Inferior parietal cortex (tissue), 1 donor: ENCODE measurements around the gene RNF182.
"Not testable (repeated sequence)": the region's sequence is repeated elsewhere in the genome, so short reads cannot be mapped to it uniquely, and the experiment has no call there.

Experiments
- DNase-seq: peaks from one replicate; pipeline ENCODE4 v3.0.0-alpha.2; 2016; ENCODE audit errors: extremely low spot score

Gene RNF182

DNA sequence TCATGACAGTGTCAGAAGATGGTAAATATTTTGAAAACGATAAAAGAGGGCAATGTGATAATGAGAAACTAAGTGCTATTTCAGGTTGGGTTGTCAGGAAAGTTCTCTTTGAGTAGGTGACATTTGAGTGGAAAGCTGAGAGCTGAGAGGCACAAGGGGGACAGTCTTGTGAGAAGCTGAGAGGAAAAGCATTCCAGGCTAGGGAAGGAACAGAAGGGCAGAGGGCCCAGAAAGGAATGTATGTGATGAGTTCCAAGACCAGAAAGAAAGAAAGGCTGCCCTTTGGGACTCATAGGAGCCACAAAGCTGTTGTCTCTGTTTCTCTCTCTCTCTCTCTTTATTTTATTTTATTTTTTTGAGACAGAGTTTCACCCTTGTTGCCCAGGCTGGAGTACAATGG, 7.6 kb upstream of the RNF182 start:
- DNase-seq: no peak

DNA sequence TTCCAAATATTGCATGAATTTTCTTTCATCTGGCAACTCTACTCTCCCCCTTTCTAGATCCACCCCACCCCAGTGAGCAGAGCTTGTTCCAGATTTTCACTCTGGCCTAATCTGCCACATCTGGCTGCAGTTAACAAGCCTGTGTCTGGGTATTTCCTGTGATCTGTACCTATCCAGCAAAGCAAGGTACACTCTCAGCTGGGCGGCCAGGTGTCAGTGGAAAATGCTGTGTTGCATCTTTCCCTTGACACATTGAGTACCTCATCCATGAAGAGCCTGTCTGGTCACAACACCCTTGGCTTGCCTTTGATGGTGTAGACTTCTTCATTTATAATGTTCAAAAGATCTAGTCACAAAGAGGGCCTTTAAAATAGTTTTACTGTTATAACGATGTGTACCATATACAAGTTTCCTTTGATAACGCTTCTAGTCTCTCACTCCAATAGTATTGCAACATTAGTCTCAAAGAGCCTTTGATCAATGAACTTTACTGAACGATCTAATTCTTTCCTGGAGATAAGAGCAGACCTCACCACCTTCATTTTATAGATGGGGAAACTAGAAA, 6.0 kb upstream of the RNF182 start:
- no peak for DNase-seq

DNA sequence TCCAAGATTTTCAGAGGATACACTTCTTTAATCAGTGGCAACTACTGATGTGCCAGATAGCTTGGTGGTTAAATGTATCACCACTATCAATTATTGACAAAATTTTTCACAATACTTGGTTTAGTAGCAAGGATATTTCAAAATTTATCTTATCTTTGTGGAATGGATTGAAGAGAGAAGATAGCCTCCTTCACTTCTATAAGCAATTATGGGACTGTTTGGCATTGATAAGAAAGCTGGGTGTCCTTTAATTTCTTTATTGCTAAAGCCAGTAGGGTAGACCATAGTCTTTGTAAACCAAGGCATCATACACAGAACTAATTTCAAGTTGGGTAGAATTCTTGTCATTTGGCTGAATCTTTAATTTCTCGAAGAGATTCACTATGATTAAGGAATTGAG, 4.9 kb upstream of the RNF182 start:
- DNase-seq: no peak

DNA sequence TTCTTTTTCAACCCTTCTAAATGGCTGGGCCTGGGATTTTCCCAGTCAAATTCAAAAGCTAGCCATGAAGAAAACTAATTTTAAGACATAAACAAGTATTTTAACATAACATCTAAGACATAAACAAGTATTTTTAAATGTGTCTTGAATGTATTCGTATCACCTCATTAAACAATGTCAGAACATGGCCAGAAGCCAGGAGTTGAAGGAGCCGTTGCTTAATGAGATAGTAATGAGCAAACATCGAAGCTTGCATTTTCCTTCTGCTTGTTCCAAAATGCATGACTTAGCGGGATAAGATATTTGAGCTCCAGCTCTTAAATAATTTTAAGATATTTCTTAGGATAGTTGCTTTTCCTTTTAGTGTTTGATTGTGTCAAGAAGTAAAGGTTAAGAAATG, 4.2 kb upstream of the RNF182 start:
- DNase-seq: no peak

DNA sequence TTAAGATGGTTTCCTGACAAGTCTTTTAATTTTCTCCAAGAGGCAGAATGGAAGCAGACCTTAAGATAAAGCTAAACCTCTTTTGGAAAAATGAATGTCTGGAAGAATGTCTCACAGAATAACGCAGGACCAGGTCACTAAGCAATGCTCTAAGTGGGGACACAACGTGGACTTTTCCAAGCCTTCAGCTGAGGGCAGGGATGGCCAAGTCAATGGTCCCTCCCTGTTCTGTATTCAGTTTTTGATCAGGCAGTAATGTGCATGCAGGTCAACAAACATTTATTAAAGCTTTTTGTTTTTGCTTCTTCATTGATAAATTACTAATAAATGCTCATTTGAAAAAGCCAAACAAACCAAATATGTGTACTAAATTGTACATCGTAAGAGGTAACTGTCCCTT, 2.0 kb upstream of the RNF182 start:
- DNase-seq: no peak

DNA sequence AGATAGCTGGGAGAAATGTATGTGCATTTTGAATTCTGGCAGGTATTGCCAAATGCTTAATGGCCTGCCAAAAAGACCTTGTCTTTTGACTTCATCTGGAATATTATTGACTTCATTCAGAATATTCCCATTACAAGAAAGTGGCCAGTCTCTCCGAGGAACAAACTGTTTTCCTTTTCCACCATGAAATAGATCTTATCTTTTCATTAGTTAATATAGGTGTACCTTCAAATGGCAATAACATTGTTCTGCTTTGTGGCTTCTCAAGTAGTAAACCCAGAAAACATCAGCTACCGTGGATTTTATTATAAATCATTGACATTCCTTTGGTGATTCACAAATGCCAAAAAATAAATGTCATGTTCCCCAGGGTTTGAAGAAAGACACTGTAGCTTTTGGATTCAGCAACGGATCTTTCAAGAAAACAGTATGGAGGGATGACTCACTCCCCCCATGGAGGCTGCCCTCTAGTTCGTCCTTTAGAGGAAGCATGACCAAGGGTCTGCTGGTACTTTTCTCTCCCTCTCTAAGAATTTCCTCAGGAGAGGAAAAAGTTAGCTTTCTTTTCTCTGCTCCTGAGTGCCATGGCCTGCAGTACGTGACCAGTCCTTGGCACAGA, 1.1 kb upstream of the RNF182 start:
- DNase-seq: no peak

DNA sequence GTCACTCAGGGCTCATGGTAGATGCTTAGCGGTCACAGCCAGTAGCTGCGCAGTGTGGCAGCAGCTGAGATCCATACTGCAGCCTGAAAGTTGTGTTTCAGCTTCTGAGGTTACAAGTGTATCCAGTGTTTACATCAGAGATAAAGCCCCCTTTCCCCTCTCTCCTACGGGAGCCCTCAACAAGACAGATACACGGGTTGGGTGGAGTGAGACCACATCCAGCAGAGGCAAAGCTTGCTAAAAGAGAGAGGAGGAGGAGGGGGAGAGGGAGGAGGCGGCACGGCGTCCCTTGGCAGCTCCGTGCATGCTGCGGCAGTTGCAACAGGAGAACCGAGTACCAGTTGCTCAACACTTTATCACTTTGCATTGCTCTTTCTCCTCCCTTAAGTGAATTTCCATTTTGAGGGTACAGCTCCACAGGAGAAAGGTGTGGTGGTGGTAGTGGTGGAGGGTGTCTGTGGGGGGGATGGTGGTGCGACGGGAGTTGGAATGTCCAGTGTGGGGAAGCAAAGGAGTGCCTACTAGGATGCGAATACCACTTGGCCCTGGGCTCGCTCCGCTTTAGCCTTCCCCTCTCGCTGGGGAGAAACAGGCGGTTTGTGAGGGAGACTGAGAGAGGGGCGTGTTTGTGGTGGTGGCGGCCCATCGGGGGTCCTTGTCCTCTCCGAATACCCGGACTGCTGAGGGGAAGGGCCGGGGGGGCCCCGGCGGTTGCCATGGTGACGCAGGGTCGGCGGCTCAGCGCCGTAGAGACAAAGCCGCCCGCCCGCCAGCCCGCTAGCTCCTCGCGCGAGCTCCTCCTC, 405 bp upstream of the RNF182 start:
- no peak for DNase-seq

DNA sequence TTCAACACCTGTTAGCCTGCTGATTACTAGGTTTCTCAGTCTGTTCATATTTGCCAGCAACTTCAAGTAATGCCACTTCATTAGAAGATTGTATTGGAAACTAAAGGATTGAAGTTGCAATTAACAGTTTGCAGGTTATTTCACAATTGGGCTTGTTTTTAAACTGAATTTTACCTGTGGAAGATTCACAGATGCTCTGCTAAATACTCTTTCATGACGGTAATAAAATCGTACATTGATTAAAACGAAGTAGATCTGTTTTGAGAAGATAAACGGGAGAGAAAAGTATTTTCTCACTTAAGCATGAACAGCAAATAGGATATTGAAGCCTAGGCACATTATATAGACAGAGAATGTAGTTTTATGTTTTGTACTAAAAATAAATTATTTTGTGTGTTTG, 1.6 kb downstream of the RNF182 start:
- DNase-seq: no peak

DNA sequence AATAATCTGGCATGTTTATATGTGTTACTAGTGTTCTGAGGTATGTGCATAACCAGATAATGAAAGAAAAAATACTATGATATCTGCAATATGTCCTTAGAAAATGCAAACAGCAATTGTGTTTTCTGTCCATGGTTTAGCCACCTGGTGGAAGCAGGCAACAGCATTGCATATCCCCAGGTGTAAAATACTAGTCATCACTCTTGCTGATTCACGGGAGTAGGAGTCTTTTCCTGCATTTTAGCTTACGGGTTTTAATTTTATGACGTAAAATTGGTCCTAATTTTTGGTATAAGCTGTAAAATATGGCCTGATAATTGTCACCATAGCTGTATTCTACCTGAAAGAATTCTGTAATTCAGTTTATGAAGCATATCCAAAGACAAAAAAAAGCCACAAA, 2.5 kb downstream of the RNF182 start:
- DNase-seq: no peak

DNA sequence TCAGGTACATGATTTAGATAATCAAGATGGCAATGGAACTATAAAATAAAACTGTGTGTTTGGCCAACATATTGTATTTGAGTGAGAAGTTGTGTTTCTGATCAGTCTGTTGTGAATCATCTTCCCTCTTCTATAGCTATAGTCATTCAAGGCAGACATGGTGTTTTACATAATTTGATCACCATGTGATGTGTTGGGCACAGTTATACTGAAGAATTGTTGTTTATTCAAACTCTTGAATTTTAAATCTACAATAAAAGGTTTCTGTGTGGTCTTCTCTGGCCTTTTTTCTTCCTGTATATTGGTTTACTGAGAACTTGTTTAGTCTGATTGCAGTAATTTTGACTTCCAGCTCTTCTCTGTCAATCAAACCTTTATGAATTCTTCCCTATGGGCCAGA, 4.4 kb downstream of the RNF182 start:
- no peak for DNase-seq

DNA sequence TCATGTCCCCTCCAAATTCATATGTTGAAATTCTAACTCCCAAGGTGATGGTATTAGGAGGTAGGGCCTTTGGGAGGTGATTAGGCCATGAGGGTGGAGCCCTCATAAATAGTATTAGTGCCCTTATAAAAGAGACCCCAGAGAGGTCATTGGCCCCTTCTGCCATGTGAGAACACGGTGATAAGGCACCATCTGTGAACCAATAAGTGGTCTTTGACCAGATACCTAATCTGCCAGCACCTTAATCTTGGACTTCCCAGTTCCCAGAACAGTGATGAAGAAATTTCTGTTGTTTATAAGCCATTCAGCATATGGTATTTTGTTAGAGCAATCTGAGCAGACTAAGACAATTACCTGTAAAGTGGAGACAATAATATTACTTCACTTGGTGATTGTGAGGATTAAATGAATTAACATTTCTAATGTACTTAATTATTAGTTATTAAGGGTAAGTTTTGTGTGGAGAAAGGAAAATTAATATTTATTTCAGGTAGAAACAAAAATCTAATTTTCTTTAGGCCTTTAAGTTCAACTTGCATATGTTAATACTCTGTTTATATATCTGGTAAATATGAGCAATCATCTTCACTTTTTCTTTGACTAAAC, 7.1 kb downstream of the RNF182 start:
- DNase-seq: no peak

DNA sequence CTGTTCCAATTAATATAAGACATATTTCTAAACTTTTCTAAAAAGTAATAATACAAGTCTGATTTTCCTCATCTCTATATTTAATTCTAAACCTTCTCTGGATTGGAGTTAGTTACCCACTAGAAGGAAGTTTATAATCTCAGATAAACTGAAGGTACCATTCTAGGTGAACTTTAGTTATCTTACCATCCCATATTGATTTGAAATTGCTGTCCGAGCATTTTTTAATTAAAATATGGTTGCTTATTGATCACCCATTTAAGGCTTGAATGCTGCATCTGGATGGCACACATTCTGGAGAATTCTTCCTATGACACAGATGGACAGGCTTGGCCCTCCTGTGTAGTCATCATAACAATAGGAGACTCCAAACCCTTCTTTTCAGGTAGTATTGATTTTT, 8.0 kb downstream of the RNF182 start:
- no peak for DNase-seq

DNA sequence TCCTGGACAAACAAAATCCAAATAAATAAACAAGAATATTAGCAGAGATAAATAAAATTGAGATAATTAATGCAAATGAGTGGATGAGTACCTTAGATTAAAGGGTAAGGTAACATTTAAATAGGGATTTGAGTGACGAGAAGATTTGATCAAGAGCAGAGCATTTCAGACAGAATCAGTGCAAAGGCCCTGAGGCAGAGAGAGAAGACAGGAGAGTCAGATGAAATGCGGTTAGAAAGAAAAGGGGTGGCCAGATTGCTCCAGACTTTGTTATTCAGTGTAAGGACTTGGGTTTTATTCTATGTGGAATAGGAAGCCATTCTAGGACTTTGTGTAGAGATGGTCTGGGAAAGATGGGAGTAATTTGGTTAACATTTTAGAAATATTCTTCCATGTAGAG, 10.0 kb downstream of the RNF182 start:
- DNase-seq: no peak

DNA sequence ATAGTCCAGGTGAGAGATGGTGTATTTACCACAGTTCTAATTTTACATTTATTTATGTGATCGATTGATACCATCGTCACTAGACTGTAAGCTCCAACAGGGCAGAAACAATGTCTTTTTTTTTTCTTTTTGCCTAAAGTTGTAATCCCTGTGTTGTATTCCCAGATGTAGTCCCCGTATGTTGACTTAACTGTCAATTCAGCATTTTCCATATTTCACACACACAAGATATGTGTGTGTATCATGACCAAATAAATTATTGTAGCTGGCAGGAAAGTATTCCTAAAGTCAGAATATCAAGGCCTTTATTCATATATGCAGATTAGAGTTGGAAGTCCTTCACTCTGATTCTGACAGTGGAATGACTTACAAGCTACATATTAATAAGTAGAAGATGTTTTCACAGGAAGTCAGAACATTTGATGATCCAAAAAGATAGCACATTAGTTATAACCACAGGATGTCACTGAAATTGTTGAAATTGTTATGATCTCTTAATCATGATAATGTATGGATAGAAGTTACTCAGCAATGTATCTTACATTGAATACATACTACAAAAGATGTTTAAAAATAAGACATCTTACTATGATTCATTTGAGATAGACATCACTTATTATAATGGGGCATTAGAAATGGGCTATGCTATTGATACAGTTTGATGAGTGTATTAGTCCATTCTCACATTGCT, 10.6 kb downstream of the RNF182 start:
- DNase-seq: no peak

DNA sequence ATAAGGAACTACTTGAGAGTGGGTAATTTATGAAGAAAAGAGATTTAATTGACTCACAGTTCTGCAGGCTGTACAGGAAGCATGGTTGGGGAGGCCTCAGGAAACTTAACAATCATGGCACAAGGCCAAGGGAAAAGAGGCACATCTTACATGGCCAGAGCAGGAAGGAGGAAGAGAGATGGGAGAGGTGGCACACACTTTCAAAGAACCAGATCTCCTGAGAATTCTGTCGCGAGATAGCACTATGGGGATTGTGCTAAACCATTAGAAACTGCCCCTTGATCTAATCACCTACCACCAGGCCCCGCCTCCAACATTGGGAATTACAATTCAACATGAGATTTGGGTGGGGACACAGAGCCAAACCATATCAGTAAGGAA, 11.1 kb downstream of the RNF182 start:
- DNase-seq: not testable (repeated sequence)

DNA sequence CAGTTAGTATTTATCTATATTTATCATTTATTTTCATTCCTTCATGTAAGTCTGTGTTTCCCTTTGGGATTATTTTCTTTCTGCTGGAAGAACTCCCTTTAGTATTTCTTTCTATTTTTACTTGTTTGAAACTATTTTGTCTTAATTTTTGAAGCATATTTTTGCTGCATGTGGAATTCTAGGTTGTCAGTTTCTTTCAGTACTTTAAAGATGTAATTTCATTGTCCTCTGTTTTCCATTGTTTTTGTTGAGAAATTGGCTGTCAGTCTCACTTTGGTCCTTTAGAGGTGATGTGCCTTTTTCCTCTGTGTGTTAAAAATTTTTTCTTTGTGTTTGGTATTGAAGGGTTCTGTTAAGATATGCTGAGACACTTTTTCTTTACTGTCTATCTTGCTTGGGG, 17.1 kb downstream of the RNF182 start:
- DNase-seq: no peak

DNA sequence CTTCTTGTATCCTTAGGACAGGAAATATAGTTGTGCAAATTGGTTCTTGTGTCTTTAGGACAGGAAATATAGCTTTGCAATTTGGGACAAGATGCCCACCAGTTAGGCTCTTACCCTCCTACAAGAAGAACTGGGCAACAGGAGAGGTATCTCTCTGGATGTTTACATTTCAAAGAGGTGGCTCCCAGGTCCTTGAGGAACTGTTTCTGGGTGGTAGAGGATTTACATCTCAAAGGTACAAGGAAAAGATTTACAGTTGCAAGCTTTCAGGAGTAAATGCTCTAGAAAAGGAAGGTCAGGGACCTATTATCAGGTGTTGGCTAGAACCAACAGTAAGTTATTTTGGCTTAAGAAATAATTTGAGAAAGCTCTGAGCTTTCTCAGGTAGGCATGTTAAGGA, 19.2 kb downstream of the RNF182 start:
- DNase-seq: no peak

DNA sequence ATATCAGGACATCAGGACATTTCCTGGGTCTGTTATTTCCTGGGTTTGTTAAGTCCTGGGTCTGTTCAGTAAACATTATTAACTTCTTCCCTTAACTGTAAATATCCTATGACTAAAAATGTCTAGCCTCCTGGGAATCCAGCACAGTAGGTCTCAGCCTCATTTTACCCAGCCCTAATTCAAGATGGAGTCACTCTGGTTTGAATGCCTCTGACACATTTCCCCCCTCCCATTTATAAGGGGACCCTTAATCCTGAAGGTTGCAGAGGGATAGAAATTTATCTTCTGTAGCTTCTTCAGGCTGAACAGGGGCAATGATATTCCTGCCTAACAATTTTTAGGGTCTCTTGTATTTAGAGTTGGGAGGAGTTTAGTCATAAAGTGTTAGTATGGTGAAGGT, 21.8 kb downstream of the RNF182 start:
- no peak for DNase-seq

DNA sequence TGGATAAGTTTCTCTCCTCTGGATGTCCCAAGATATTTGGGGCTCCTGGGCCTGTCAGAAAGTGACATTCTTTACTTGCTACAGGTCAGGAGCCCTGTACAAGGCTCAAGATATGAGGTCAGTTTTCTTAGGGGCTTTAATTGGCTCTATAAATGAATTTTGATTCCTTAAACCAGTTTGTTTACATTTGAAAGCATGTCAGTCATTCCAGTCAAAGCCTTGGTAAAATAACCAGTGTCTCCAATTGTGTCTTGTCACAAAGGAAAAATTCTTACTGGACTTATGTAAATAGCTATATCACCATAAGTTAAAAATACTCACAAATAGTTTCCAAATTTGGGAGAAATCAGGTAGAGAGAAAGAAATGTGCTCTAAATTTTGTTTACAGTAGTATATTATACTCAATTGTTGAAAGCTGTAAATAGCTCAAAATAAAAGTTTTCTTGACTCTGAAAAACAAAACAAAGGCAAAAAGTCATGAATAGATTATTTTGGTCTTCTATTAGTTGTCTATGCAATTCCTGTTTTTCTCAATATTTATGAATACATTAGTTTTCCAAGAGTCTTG, 22.9 kb downstream of the RNF182 start:
- no peak for DNase-seq

DNA sequence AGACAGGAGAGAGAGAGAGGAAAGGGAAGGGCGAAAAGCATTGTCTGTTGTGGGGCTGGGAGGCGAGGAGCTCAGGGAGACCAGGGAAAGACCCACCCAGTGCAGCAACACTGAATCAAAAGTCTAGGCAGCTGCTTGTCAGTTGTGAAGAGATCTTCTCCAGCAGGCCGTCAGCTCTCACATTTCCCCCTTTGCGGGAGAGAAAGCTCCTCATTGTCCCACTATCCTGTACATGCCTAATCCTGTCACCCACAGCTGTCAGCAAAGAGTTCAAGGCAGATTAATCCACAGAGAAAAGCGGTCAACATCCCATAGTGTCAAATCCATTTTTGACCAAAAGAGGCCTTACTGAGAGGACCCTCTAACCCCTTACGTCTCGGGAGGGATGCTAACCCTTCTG, 27.3 kb downstream of the RNF182 start:
- DNase-seq: no peak

DNA sequence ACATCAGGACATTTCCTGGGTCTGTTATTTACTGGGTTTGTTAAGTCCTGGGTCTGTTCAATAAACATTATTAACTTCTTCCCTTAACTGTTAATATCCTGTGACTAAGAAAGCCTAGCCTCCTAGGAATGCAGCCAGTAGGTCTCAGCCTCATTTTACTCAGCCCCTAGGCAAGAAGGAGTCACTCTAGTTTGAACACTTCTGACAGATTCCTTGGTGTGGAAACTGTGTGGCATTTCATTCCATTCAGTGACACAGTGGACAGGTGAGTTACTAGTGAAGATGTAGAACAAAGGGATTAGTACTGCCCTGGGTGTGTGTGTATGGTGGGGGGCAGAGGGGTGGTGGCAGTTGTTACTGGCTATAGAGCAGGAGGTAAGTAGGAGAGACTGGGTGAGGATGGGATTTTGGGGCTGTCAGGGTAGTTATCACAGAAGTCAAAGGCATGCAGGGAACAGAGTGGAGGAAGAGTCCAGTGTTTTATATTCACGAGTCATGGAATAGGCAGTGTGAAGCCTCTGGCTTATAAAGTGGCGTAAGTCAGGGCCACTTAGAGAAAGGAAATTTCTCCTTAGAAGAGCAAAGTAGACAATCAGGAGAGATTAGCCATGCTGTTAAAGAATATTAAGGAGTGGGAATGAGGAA, 28.4 kb downstream of the RNF182 start:
- no peak for DNase-seq
